Measurements from ENCODE around the gene MRPS6.
A peak's percentile ranks its signal among the peaks of the same experiment; 100 is the strongest.

Gene MRPS6

GRCh38 chr21:34073032-34073748, at the start of gene MRPS6, which contains the start of gene SLC5A3:
MRPS6 (plus strand) TSS chr21:34073578; CDS start chr21:34073701, 123 bp downstream.
SLC5A3 (plus strand) TSS chr21:34073578; CDS start chr21:34095199, 21,621 bp downstream.
- DNase-seq (ENCODE audit: low read depth in 2 of 3, low spot score in 1 of 3): peak; percentile 48 to 71 (median 51)

DNA sequence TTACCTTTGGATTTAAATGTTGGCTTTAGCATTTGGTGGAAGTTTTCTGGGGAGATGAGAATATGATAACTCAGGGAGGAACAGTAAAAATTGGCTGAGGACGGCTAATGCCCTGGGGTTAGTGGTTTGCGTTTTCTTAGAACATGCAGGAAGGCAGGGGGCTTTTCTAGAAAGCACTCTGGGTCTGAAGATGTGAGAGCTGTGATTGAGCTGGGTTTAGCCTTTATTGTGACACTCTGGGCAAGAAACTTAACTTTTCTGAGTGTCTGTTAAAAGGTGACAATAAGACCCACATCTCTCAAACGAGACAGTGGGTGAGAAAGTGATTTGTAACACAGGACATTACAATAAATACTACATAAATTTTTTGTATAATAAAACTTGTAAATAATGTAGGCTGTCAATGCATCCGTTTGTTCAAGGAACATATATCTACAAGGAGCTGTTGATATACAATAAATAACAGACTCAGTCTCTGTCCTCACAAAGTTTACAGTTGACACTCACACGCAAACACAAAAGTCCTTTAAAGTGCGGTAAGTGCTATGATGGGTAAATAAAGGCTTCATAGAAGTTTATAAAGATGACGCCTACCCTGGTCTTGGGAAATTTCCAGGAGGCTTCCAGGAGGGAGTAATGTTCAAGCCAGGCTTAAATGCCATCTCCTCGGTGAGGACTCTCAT, 49.5 kb upstream of the MRPS6 start:
- DNase-seq (ENCODE audit: low read depth in 2 of 3, low spot score in 1 of 3): no peak

DNA sequence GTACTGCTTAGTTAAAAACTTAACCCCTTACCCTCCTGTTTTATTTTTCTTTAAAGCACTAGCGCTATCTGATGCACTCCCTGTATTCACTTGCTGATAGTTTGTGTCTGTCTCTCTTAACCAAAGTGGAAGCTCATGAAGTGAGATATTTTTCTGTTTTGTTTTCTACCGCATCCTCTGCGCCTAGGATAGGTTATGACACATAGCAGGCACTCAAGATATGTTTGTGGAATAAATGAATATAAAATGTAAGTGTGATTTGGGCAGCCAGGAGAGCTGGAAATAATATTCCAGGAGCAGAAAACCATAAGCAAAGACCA, 49.0 kb upstream of the MRPS6 start:
- DNase-seq (ENCODE audit: low read depth in 2 of 3, low spot score in 1 of 3): no peak

GRCh38 chr21:34027721-34028461, 45.5 kb upstream of the MRPS6 start:
- no peak for DNase-seq (ENCODE audit: low read depth in 2 of 3, low spot score in 1 of 3)

DNA sequence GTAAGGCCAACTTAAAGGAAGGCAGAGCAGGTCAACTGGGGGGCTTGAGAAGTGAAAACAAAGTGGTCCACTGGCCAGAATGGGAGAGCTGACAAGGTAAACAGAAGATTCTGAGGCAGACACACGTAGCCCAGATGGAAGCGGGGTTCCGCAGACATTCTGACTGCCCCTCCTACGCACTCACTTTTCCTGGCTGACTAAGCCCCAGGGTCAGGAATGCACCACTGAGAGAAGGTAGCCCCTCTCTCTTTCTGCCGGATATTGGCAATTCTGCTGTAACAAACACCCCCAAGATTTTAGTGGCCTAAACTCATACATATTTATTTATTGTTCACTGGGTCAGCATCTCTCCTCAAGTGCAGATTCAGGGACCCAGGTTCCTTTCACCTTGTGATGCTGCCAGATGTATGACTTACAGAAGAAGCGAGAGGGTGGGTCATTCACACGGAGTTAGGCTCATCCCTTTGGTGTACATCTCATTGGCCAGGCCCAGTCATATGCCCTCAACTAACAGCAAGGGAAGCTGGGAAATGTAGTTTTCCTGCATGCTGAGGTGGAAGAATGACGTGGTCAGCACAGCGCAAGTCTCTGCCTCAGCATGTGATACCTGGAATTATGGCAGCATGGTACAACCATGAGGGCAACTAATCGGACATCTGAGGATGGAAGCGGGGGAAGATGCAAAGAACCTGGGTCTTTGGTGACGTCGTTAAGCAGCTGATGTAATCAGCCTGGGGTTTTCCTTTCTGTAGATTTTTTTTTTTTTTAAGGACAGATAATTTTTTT, 43.4 kb upstream of the MRPS6 start:
- peak; percentile 28 to 61 (median 40) for DNase-seq (ENCODE audit: low read depth in 2 of 3, low spot score in 1 of 3)

DNA sequence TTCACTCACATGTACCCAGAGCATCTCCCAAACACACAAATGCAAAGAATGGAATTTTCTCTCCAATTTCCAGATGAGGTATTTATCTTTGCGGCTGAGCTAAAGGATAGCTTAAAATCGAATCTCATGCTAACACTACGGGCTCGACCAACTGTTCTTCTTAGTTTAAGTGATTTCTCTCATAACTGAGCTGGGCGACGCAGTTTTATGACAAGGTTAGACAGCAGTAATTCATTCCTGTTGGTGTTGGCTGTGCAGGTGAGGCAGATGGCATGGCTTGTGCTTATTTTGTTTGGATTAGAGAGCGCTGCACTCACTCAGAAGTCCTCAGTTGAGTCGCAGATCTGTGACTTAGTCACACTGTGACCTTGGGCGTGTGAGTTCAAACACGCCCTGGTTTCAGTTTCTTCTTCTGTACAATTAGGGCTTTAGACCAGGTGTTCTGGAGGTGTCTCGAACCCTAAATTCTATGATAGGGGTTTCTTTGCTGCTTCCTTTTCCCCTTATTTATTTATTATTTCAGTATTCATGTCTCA, 41.5 kb upstream of the MRPS6 start:
- no peak for DNase-seq (ENCODE audit: low read depth in 2 of 3, low spot score in 1 of 3)

- DNase-seq (ENCODE audit: low read depth in 2 of 3, low spot score in 1 of 3): no peak
Measured at GRCh38 chr21:34034369-34035014, 38.9 kb upstream of the MRPS6 start.

DNA sequence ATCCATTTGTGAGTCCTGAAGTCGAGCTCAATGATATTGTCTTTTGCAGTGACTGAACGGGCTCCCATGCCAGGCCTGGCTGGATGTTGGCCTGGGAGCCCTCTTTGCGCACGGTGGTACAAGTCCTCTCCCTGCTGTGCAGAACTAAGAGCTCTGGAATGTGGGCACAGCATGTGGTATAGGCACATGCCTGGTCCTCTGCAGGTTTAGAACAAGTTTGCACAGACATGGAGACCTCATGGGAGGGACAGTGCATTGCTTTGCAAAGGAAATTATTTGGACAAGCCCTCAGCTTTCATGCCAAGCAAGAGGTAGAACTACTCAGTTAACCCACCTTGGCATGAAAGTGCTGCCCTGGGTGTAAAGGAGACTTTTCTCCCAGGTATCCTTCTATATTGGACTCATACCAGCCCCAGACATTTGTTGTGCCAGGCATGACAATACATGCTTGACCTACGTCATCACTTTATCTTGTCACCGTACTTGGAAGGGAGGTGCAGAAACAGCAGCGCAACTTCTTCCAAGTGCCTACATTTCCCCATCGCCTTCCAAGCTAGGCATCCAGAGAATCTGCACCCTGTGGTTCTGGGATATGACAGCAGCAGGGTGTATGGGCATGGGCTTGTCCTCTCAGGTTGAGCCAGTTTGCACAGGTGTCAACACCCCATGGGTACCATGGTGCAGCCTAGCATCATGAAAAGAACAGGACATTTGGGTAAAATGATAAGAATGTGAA, 37.6 kb upstream of the MRPS6 start:
- no peak for DNase-seq (ENCODE audit: low read depth in 2 of 3, low spot score in 1 of 3)

DNA sequence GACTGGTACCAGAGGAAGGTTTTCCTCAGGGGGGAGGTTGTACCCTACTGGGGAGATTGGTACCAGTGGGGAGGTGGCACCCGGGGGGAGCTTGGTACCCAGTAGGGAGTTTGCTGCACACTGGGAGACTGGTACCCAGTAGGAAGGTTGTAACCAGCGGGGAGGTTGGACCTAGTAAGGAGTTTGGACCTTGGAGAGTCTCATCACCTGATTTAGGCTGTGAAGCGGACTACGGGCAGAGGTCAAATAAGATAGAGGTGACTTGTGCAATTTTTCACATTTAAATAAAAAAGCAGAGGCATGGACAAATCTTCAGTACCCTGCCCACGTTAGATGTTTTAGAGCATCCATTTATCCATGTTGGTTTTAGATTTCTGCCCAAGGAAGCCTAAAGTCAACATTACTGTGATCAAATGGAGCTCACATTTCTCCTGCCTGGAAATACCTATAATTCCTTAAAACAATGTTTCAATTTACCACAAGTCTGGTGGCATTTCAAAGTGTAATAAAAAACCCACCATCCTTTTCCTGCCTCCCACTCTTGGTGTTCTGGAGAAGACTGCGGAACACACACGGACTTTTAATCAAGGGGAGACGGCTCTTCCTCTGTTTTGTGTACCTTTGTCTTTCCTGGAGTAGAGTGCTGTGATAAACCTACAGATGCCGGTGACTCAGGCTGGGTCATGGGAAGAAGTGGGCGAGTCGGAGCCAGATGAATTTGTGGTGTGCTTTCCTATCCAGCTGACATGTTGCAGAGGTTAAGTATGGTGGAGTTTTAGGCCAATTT, 36.2 kb upstream of the MRPS6 start:
- no peak for DNase-seq (ENCODE audit: low read depth in 2 of 3, low spot score in 1 of 3)

GRCh38 chr21:34039678-34040382, 33.5 kb upstream of the MRPS6 start:
- no peak for DNase-seq (ENCODE audit: low read depth in 2 of 3, low spot score in 1 of 3)

- no peak for DNase-seq (ENCODE audit: low read depth in 2 of 3, low spot score in 1 of 3)
Measured at GRCh38 chr21:34042735-34043134, 30.6 kb upstream of the MRPS6 start.

- DNase-seq (ENCODE audit: low read depth in 2 of 3, low spot score in 1 of 3): no peak
Measured at GRCh38 chr21:34043333-34043732, 30.0 kb upstream of the MRPS6 start.

DNA sequence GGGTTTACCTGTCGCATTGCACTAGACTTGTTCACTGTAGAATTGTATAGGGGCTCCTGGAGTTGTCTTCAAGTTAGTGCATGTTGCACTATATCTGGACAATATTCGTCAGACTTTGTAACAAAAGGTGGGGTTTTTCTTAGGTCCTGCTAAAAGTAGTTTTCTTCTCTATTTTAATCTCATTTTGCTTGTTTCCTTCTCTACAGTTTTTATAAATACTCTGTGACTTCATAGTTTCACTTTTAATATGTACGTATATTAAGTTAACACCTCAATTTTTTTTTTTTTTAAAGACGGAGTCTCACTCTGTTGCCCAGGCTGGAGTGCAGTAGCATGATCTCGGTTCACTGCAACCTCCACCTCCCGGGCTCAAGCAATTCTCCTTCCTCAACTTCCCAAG, 26.5 kb upstream of the MRPS6 start:
- DNase-seq (ENCODE audit: low read depth in 2 of 3, low spot score in 1 of 3): no peak

DNA sequence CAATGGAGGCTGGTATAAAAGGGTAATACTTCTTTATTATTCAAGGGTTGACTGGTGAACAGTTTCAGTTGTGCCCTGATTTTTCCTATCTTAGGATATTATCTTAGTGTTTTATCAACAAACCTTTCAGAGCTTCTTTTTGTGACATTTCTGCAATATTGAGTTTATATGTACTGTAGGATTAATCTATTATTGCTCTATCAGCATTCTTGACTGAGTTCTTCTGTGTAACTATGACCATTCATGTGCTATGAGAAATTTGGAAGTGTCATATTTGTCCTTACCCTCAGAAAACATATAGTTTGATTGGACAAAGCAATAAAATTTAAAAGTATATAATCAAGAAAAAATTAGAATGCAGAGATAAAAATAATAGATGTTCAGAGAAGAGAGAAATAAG, 25.5 kb upstream of the MRPS6 start:
- DNase-seq (ENCODE audit: low read depth in 2 of 3, low spot score in 1 of 3): no peak

- DNase-seq (ENCODE audit: low read depth in 2 of 3, low spot score in 1 of 3): no peak
Measured at GRCh38 chr21:34052171-34052570, 21.2 kb upstream of the MRPS6 start.

- DNase-seq (ENCODE audit: low read depth in 2 of 3, low spot score in 1 of 3): no peak
Measured at GRCh38 chr21:34054259-34054658, 19.1 kb upstream of the MRPS6 start.

DNA sequence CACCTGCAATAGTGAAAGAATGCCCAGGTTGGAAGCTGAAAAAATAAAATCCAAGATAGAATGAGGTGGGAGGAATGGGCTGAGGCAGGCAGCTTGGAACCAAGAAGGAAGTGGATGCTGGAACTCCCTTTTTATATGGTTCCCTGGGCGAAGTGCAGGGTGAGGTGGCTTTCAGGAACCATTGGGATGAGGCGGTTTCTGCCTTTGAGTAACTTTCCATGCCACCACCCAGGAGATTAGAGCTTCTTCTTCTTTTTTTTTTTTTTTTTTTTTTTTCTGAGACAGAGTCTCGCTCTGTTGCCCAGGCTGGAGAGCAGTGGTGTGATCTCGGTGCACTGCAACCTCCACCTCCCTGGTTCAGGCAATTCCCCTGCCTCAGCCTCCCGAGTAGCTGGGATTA, 17.8 kb upstream of the MRPS6 start:
- DNase-seq (ENCODE audit: low read depth in 2 of 3, low spot score in 1 of 3): no peak

DNA sequence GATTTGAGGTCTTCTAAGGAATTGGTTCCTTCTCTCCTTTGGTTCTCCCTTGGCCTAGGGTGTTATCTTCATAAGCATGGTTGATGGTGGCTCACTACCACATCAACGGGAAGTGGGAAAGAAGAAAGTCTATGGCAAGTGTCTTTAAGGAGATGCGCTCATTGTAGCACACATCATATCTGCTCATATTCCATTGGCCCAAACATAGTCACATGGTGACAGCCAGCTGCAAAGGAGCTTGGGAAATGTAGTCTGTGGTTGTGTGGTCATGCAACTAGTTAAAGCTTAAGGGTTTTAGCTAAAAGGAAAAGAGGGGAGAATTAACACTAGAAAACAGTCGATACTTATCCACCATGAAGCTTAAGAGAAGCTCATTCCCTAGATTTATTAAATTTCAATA, 11.4 kb upstream of the MRPS6 start:
- DNase-seq (ENCODE audit: low read depth in 2 of 3, low spot score in 1 of 3): no peak

DNA sequence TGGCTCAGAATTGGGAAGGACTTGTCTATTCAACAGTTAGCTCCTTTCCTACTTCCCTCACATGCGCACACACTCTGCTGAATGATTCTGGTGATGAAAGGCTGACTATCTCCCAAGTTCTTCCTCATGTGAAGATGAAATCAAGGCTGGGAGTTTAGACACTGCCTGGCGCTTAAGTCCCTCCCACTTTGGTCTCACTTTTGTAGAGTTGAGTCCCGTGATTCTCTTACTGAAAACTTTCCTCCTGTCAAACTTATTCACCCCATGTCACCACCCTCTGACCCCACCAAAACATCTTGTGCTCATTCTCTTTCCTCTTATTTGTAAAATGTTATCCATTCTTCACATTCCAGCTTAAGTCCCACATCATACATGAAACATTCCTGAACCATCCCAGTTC, 8.4 kb upstream of the MRPS6 start:
- no peak for DNase-seq (ENCODE audit: low read depth in 2 of 3, low spot score in 1 of 3)

Data from stimulated activated CD4-positive, alpha-beta T cell treated with anti-CD3 and anti-CD28 coated beads, Interleukin-12 subunit alpha, Interleukin-12 subunit beta, amount 100 ng/mL, for 48 hours (primary cell).